GM12801 (cell line): ENCODE data around the gene NPAS3.

Experiments used
- CTCF ChIP-seq: IDR thresholded peaks from one replicate; pipeline ENCODE4 v1.5.1; 2011; ENCODE audit warnings: control low read depth; ENCODE audit not compliant: insufficient read length; ENCODE audit errors: extremely low read depth

Gene NPAS3

GRCh38 chr14:33726685-33727084 is 788.0 kb downstream of the NPAS3 start:
- no peak for TF ChIP-seq CTCF

- TF ChIP-seq CTCF: no peak
Measured at GRCh38 chr14:33727606-33728005, 788.9 kb downstream of the NPAS3 start.

GRCh38 chr14:33728010-33728498 is 789.4 kb downstream of the NPAS3 start:
- TF ChIP-seq CTCF: no peak

- no peak for TF ChIP-seq CTCF
Measured at GRCh38 chr14:33730156-33730555, 791.5 kb downstream of the NPAS3 start.

GRCh38 chr14:33732175-33732574 is 793.5 kb downstream of the NPAS3 start:
- TF ChIP-seq CTCF: no peak

- TF ChIP-seq CTCF: no peak
Measured at GRCh38 chr14:33733310-33733709, 794.6 kb downstream of the NPAS3 start.

GRCh38 chr14:33733721-33734120 is 795.0 kb downstream of the NPAS3 start:
- no peak for TF ChIP-seq CTCF

GRCh38 chr14:33734387-33734786 is 795.7 kb downstream of the NPAS3 start:
- no peak for TF ChIP-seq CTCF
